Caco-2 (cell line): ENCODE data around the gene ALDH3B2. TPM values are rescaled to one million over a fixed set of nuclear protein-coding genes. Genes with fewer than 3 reads are reported as not detected.
"Not testable (repeated sequence)": the region's sequence is repeated elsewhere in the genome, so short reads cannot be mapped to it uniquely, and the experiment has no call there.

Source experiments
- BruUV-seq: library from RNA; stranded (reverse); fragments of 400-500 nt; replicated peaks from 2 replicates; lab custom pipeline; 2021; lab: Mats Ljungman, UMichigan
- CTCF ChIA-PET: fragments of 300-600 bp; sonication (Branson Sonifier 250); formaldehyde crosslinking; loops from one replicate; lab custom pipeline; 2022; ENCODE audit warnings: antibody characterized with exemption; lab: Charles Lee
- POLR2A ChIA-PET: fragments of 300-600 bp; sonication (Branson Sonifier 250); formaldehyde crosslinking; loops from one replicate; lab custom pipeline; 2022; ENCODE audit warnings: antibody characterized with exemption; lab: Charles Lee
- DNase-seq, 2 experiments: peaks; one replicate each; pipeline versions ENCODE4 v3.0.0 to v3.0.0-alpha.2; 2020 to 2022
- H3K27me3 ChIP-seq: replicated peaks from 2 replicates; pipeline ENCODE4 v1.6.0; 2011; ENCODE audit warnings: low read length; ENCODE audit not compliant: control insufficient read depth, insufficient read depth
- H3K36me3 ChIP-seq: 2 replicates; pipeline ENCODE4 v1.5.1; 2011; ENCODE audit warnings: low read length; ENCODE audit not compliant: control insufficient read depth, insufficient read depth
- H3K4me1 ChIP-seq: fragments of 250-450 bp; sonication (Bioruptor Pico); 2 replicates; pipeline ENCODE4 v1.5.1; 2020; ENCODE audit warnings: mild to moderate bottlenecking
- H3K4me3 ChIP-seq: 2 replicates; pipeline ENCODE4 v1.5.1; 2011; ENCODE audit warnings: low read depth, mild to moderate bottlenecking, control low read depth, low read length
- H3K9me3 ChIP-seq: fragments of 250-450 bp; sonication (Bioruptor Pico); 2 replicates; pipeline ENCODE4 v1.5.1; 2020; ENCODE audit warnings: mild to moderate bottlenecking, moderate library complexity
- H3K27ac Mint-ChIP-seq: one replicate; pipeline ENCODE4 v1.8.0; 2022; ENCODE audit warnings: mixed read lengths; ENCODE audit not compliant: unreplicated experiment
- H3K27me3 Mint-ChIP-seq: one replicate; pipeline ENCODE4 v1.8.0; 2022; ENCODE audit warnings: mixed read lengths; ENCODE audit not compliant: insufficient read depth, unreplicated experiment
- H3K36me3 Mint-ChIP-seq: one replicate; pipeline ENCODE4 v1.8.0; 2022; ENCODE audit warnings: mild to moderate bottlenecking, mixed read lengths; ENCODE audit not compliant: insufficient read depth, unreplicated experiment
- H3K4me1 Mint-ChIP-seq: one replicate; pipeline ENCODE4 v1.8.0; 2022; ENCODE audit warnings: low read depth, mixed read lengths; ENCODE audit not compliant: unreplicated experiment
- H3K4me3 Mint-ChIP-seq: one replicate; pipeline ENCODE4 v1.8.0; 2022; ENCODE audit warnings: mild to moderate bottlenecking, moderate library complexity, mixed read lengths; ENCODE audit not compliant: unreplicated experiment
- H3K9me3 Mint-ChIP-seq: one replicate; pipeline ENCODE4 v1.8.0; 2022; ENCODE audit warnings: mixed read lengths; ENCODE audit not compliant: unreplicated experiment
- intact Hi-C: fragments of 100-400 bp; cut with micrococcal nuclease; formaldehyde crosslinking; loops from one replicate; pipeline ENCODE4 v1.10.0; 2022; ENCODE audit not compliant: unreplicated experiment
- total RNA-seq: library from RNA; stranded (reverse); gene quantifications from 2 replicates; pipeline ENCODE4 v1.2.3, GENCODE V29; 2022
- TF ChIP-seq, protein P1 (sequence below), 2 experiments: fragments of 200-600 bp in 1 of 2; IDR thresholded peaks; 1 replicate in 1 of 2; 2 replicates in 1 of 2; pipeline versions ENCODE4 v1.5.1 to v1.8.0; 2011 to 2022; ENCODE audit warnings: antibody characterized with exemption in 1 of 2, control low read depth in 1 of 2, inconsistent platforms in 1 of 2, low read depth in 1 of 2, low read length in 1 of 2, mild to moderate bottlenecking in 1 of 2, moderate library complexity in 1 of 2; ENCODE audit not compliant: insufficient read depth in 1 of 2, severe bottlenecking in 1 of 2, unreplicated experiment in 1 of 2

The ALDH3B2 gene
- total RNA-seq, 1 experiment from 2014 or later, result 0.54 TPM

GRCh38 chr11:67662142-67662834 lies 12.1 kb downstream of the ALDH3B2 start:
- Histone ChIP-seq H3K4me1 (no peaks in the 10 kb centered on the region), H3K4me3 (no peak overlapping the region), H3K9me3 (peaks cover 3% of the 10 kb centered on the region), H3K27me3 (no peaks in the 10 kb centered on the region), H3K36me3 (no peaks in the 10 kb centered on the region)
- POLR2A ChIA-PET, result no interaction called here
- intact Hi-C loops, result no loop called here
- H3K4me1 Mint-ChIP-seq, result no peaks in the 10 kb centered on the region
- H3K27me3 Mint-ChIP-seq, result no peaks in the 10 kb centered on the region
- CTCF ChIA-PET, result interaction anchor here (1.1 to 2.2 kb wide), 2 partner anchors 16 to 32 kb away, joined by 3 to 10 read pairs; partner anchors contain the start of gene NUDT8
- TF ChIP-seq, protein P1, sequence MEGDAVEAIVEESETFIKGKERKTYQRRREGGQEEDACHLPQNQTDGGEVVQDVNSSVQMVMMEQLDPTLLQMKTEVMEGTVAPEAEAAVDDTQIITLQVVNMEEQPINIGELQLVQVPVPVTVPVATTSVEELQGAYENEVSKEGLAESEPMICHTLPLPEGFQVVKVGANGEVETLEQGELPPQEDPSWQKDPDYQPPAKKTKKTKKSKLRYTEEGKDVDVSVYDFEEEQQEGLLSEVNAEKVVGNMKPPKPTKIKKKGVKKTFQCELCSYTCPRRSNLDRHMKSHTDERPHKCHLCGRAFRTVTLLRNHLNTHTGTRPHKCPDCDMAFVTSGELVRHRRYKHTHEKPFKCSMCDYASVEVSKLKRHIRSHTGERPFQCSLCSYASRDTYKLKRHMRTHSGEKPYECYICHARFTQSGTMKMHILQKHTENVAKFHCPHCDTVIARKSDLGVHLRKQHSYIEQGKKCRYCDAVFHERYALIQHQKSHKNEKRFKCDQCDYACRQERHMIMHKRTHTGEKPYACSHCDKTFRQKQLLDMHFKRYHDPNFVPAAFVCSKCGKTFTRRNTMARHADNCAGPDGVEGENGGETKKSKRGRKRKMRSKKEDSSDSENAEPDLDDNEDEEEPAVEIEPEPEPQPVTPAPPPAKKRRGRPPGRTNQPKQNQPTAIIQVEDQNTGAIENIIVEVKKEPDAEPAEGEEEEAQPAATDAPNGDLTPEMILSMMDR (IDR thresholded peaks at IDR 0.05; ENCODE audit: insufficient read depth in 1 of 2, low read depth in 1 of 2, low read length in 1 of 2, severe bottlenecking in 1 of 2, unreplicated experiment in 1 of 2), result no peak
- H3K27ac Mint-ChIP-seq, result no peak overlapping the region
- no peaks in the 10 kb centered on the region for H3K9me3 Mint-ChIP-seq
- H3K36me3 Mint-ChIP-seq, result peaks cover 4% of the 10 kb centered on the region
- no peak overlapping the region for H3K4me3 Mint-ChIP-seq
- BruUV-seq, result no TSS peak
- no peak for DNase-seq

DNA sequence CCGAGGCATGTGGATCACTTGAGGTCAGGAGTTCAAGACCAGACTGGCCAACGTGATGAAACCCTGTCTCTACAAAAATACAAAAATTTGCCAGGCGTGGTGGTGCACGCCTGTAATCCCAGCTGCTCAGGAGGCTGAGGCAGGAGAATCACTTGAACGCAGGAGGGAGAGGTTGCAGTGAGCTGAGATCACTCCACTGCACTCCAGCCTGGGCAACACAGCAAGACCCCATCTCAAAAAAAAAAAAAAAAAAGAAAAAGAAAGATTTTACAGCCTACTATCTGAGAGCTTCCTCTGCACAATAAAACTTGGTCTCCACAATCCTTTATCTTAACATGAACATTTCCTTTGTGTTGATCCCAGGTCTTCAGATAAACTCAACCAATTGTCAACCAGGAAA lies 13.7 kb downstream of the ALDH3B2 start:
- H3K36me3 ChIP-seq, H3K27me3 ChIP-seq, H3K4me1 ChIP-seq, H3K4me3 Mint-ChIP-seq, H3K4me3 ChIP-seq, H3K9me3 Mint-ChIP-seq, H3K27me3 Mint-ChIP-seq, H3K36me3 Mint-ChIP-seq, H3K4me1 Mint-ChIP-seq, BruUV-seq, DNase-seq, intact Hi-C loops, POLR2A ChIA-PET, H3K27ac Mint-ChIP-seq: not testable (repeated sequence)
- CTCF ChIA-PET, result interaction anchor here (3.4 kb wide), 1 partner anchor 31 kb away, joined by 51 read pairs; the partner anchor contains the start of gene NUDT8
- peaks cover 18% of the 10 kb centered on the region for H3K9me3 ChIP-seq

DNA sequence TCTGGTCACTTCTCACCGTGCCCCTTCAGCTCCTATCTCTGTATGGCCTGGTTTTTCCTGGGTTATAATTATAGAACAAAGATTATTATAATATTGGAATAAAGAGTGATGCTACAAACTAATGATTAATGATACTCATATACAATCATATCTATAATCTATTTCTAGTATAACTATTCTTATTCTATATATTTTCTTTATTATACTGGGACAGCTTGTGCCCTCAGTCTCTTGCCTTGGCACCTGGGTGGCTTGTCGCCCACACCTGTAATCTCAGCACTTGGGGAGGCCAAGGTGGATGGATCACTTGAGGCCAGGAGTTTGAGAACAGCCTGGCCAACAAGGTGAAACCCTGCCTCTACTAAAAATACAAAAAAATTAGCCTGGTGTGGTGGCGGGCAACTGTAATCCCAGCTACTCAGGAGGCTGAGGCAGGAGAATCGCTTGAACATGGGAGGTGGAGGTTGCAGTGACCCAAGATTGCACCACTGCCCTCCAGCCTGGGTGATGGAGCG lies 14.7 kb downstream of the ALDH3B2 start:
- H3K27ac Mint-ChIP-seq, H3K36me3 ChIP-seq, H3K4me3 Mint-ChIP-seq, H3K27me3 ChIP-seq, H3K27me3 Mint-ChIP-seq, BruUV-seq, H3K36me3 Mint-ChIP-seq, H3K4me1 ChIP-seq, H3K4me3 ChIP-seq, H3K4me1 Mint-ChIP-seq: not testable (repeated sequence)
- H3K9me3 ChIP-seq, result peaks cover 24% of the 10 kb centered on the region
- intact Hi-C loops, result loop anchor here (1.0 to 5.0 kb wide), 4 partner anchors 19 to 138 kb away; no protein-coding TSS in a partner anchor
- ChIA-PET CTCF (interaction anchor here (0.6 to 3.4 kb wide), 17 partner anchors 8 to 146 kb away, joined by 3 to 51 read pairs (median 4); partner anchors contain the start of genes ACY3 and NUDT8), POLR2A (interaction anchor here (0.6 kb wide), 1 partner anchor 30 kb away, joined by 3 read pairs; no protein-coding TSS in a partner anchor)
- peak in 1 of 2 experiments; percentile 16 for DNase-seq
- peaks cover 10% of the 10 kb centered on the region for H3K9me3 Mint-ChIP-seq

DNA sequence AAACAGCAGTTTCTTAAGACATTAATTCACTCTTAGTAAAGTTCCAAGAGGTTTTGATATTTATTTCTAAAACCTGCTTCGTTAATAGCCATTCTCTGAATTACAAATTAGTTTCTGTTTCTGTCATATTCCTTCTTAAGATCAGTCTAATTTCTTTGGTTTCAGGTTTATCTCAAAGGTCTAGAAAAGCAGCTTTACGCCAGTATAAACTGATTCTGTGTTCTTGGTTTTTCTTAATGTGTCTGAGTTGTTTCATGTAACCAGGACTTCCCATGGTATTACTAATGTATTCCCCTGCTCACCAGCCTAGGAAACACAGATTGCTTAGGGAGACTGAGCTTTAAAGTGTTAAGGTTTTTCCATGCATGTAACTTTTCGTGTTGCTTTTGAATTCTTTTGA lies 17.1 kb downstream of the ALDH3B2 start:
- H3K27me3 ChIP-seq, result no peaks in the 10 kb centered on the region
- H3K9me3 ChIP-seq, result peaks cover 24% of the 10 kb centered on the region
- peaks cover 6% of the 10 kb centered on the region for H3K4me1 Mint-ChIP-seq
- no peaks in the 10 kb centered on the region for H3K36me3 ChIP-seq
- POLR2A ChIA-PET, result no interaction called here
- no TSS peak for BruUV-seq
- no peak for DNase-seq
- peaks cover 17% of the 10 kb centered on the region for H3K9me3 Mint-ChIP-seq
- TF ChIP-seq, protein P1 (IDR thresholded peaks at IDR 0.05; ENCODE audit: insufficient read depth in 1 of 2, low read depth in 1 of 2, low read length in 1 of 2, severe bottlenecking in 1 of 2, unreplicated experiment in 1 of 2), result no peak
- H3K4me3 ChIP-seq, result no peak overlapping the region
- H3K36me3 Mint-ChIP-seq, result no peaks in the 10 kb centered on the region
- H3K4me3 Mint-ChIP-seq, result no peak overlapping the region
- no peaks in the 10 kb centered on the region for H3K27me3 Mint-ChIP-seq
- no peak overlapping the region for H3K27ac Mint-ChIP-seq
- intact Hi-C loops, result loop anchor here (5.0 kb wide), 1 partner anchor 140 kb away; no protein-coding TSS in a partner anchor
- CTCF ChIA-PET, result interaction anchor here (1.0 to 1.6 kb wide), 2 partner anchors 10 to 27 kb away, joined by 3 to 10 read pairs; partner anchors contain the start of gene NUDT8
- no peaks in the 10 kb centered on the region for H3K4me1 ChIP-seq
